ENCODE measurements around the gene STAU1. TPM values are rescaled to one million over a fixed set of nuclear protein-coding genes. Genes with fewer than 3 reads are reported as not detected.
"Not testable (repeated sequence)": the region's sequence is repeated elsewhere in the genome, so short reads cannot be mapped to it uniquely, and the experiment has no call there.

Gene STAU1
- total and polyA plus RNA-seq, 8 donors, result 18.9 to 62.8 (median 55.3) TPM

DNA sequence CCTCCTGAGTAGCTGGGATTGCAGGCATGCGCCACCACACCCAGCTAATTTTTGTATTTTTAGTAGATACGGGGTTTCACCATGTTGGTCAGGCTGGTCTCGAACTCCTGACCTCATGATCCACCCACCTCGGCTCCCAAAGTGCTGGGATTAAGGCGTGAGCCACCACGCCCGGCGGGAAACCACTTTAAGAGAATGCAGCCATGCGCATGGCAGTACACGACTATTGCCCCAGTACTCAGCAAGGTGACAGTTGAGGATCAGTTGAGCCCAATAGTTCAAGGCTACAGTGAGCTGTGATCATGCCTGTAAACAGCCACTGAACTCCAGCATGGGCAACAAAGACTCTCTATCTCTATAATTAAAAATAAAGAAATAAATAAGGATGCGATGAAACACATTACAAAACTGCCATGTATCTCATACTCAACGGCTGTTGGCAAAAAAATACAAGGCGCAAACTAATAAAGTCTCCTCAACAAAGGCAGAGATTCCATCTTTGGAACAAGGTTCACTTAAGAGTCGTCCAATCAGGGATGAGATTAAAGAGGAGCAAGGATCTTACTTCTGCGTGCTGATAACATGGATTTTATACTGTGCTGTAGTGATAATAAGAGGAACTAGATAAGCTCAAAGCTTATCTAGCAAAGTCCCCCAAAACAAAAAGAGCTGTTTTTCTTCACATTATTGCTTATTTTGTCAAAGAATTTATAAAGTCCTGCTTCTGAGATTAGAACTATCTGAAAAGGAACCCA, 51.1 kb downstream of the STAU1 start:
- Histone ChIP-seq H3K4me1 (peaks cover 5 to 12% (median 8%) of the 10 kb centered on the region in 3 donors), H3K4me3 (no peak overlapping the region), H3K27me3 (no peaks in the 10 kb centered on the region), H3K36me3 (peaks cover 0 to 11% (median 0%) of the 10 kb centered on the region in 3 donors), H3K9me3 (no peaks in the 10 kb centered on the region), H3K27ac (no peak overlapping the region)
- TF ChIP-seq, protein P1, sequence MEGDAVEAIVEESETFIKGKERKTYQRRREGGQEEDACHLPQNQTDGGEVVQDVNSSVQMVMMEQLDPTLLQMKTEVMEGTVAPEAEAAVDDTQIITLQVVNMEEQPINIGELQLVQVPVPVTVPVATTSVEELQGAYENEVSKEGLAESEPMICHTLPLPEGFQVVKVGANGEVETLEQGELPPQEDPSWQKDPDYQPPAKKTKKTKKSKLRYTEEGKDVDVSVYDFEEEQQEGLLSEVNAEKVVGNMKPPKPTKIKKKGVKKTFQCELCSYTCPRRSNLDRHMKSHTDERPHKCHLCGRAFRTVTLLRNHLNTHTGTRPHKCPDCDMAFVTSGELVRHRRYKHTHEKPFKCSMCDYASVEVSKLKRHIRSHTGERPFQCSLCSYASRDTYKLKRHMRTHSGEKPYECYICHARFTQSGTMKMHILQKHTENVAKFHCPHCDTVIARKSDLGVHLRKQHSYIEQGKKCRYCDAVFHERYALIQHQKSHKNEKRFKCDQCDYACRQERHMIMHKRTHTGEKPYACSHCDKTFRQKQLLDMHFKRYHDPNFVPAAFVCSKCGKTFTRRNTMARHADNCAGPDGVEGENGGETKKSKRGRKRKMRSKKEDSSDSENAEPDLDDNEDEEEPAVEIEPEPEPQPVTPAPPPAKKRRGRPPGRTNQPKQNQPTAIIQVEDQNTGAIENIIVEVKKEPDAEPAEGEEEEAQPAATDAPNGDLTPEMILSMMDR (IDR thresholded peaks at IDR 0.05), result no peak
- FAIRE-seq (no peak), ATAC-seq (no peak), DNase-seq (no peak)
- intact Hi-C loops (cut with DNase I), result no loop called here
- 90 to 91% methylated on average over 15 of the region's 15 CpGs for WGBS, 2 donors

DNA sequence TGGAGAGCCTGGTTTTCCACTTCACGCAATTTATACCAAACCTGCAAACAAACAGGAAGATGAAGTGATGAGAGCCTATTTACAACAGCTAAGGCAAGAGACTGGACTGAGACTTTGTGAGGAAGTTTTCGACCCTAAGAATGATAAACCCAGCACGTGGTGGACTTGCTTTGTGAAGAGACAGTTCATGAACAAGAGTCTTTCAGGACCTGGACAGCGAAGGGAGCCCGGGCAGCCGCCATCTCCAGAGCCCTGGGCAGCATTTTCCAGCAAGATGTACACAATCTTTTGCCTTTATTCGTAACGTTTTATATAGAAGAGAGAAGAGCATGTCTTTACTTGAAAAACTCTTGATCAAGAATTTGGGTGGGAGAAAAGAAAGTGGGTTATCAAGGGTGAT, 53.3 kb downstream of the STAU1 start:
- not testable (repeated sequence) for DNase-seq, ATAC-seq

DNA sequence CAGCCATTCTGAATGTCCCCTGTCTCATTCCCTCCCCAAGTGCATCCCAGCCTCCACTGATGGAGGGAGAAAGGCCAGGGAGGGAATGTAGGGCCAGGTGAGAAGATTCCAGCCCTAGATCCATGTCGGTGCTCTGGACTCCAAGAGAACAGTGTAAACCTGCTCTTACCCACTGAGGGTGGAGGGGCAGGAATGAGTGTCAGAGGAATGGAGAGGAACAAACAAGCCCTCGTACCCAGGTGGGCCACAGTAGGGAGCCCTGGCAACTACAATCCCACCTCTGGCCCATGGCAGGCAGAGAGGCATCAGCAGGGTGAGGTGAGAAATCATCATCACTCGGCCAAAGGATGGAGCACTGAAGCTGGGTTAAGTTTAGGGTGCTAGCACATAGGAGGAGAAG, 54.6 kb downstream of the STAU1 start:
- Histone ChIP-seq H3K27ac (no peak overlapping the region), H3K36me3 (peaks cover 0 to 18% (median 10%) of the 10 kb centered on the region in 3 donors), H3K9me3 (no peaks in the 10 kb centered on the region), H3K27me3 (no peaks in the 10 kb centered on the region), H3K4me1 (peaks cover 5 to 12% (median 8%) of the 10 kb centered on the region in 3 donors), H3K4me3 (no peak overlapping the region)
- WGBS, 2 donors, result 66 to 71% methylated on average over 3 of the region's 3 CpGs
- TF ChIP-seq, protein P1 (IDR thresholded peaks at IDR 0.05), result no peak
- peak in 3 of 4 donors; percentile 11 to 14 (median 13) for ATAC-seq
- FAIRE-seq, result no peak
- DNase-seq, result no peak
- intact Hi-C loops (cut with DNase I), result loop anchor here in 2 of 3 donors (5.0 kb wide), 1 partner anchor 84 kb away; the partner anchor contains the start of gene DDX27 (in 2 of the 2)

More for the DNA sequence above, 53.3 kb downstream of the STAU1 start:
- H3K4me3 ChIP-seq, H3K27ac ChIP-seq, FAIRE-seq, H3K27me3 ChIP-seq, H3K9me3 ChIP-seq: not testable (repeated sequence)
- H3K36me3 ChIP-seq, result peaks cover 0 to 18% (median 10%) of the 10 kb centered on the region in 3 donors
- intact Hi-C loops (cut with DNase I), result loop anchor here in 2 of 3 donors (5.0 kb wide), 1 partner anchor 83 kb away; the partner anchor contains the start of gene DDX27 (in 2 of the 2)
- WGBS, 2 donors, result 79% methylated on average over 8 of the region's 8 CpGs
- peaks cover 5 to 12% (median 8%) of the 10 kb centered on the region in 3 donors for H3K4me1 ChIP-seq

DNA sequence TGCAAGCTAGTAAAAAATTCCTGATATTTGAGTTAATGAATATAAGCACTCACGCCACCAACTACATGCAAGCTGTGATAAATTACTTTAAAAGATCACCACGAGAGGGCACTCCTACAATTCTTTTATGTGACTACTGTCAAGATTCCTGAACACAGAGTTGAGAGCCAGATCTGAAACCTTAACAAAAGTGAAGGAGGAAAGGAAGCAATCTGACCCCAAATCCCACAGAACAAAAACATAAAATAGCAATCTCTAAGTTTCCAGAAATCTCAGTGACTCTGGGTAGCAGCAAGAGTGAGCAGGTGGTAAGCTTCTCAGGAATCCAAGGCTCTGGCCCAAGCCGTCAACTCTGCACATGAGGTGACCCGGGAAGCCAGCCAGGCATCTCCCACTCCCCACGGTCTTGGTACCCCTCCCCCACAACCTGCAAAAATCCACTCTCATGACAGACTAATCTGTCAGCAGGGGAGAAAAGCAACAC, 55.1 kb downstream of the STAU1 start:
- Histone ChIP-seq H3K9me3 (no peaks in the 10 kb centered on the region), H3K27me3 (no peaks in the 10 kb centered on the region), H3K36me3 (peaks cover 0 to 18% (median 10%) of the 10 kb centered on the region in 3 donors), H3K4me3 (no peak overlapping the region), H3K27ac (no peak overlapping the region), H3K4me1 (peaks cover 5 to 12% (median 8%) of the 10 kb centered on the region in 3 donors)
- intact Hi-C loops (cut with DNase I), result loop anchor here in 2 of 3 donors (5.0 kb wide), 1 partner anchor 84 kb away; the partner anchor contains the start of gene DDX27 (in 2 of the 2)
- TF ChIP-seq, protein P1 (IDR thresholded peaks at IDR 0.05), result peak; percentile 10 to 44 (median 32)
- FAIRE-seq (peak; percentile 67), DNase-seq (peak in 2 of 6 donors; percentile 37 to 41), ATAC-seq (peak; percentile 82 to 93 (median 90))
- 16 to 18% methylated on average over 5 of the region's 5 CpGs for WGBS, 2 donors

DNA sequence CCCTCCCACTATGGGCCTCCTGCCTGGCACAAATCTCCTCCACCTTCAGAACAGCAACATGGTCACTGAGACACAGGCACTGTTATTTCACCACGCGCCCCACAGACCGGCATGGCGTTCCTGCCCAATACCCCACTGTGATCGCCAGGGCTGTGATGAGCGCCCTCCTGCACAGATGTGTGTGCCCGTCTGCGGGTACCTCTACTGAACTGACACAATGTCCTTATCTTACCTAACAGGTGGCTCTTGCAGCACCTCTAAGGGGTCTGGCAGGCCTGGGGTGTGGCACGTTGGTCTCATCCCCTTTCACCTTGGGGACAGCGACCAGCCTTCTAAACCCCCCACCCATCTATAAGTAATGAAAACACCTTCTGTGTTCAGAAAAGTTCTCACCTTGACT, 64.2 kb downstream of the STAU1 start:
- TF ChIP-seq, protein P1 (IDR thresholded peaks at IDR 0.05), result no peak
- peaks cover 6 to 32% (median 8%) of the 10 kb centered on the region in 3 donors for H3K36me3 ChIP-seq

More for the DNA sequence above, 64.2 kb downstream of the STAU1 start:
- FAIRE-seq (no peak), DNase-seq (no peak), ATAC-seq (no peak)
- Histone ChIP-seq H3K27me3 (no peaks in the 10 kb centered on the region), H3K9me3 (no peaks in the 10 kb centered on the region), H3K4me3 (no peak overlapping the region), H3K27ac (no peak overlapping the region), H3K4me1 (no peaks in the 10 kb centered on the region)
- WGBS, 2 donors, result 96% methylated on average over 10 of the region's 10 CpGs
- intact Hi-C loops (cut with DNase I), result no loop called here
